GM12878 (cell line): ENCODE results near the gene HAO2. TPM values are rescaled to one million over a fixed set of nuclear protein-coding genes. Genes with fewer than 3 reads are reported as not detected.

Experiments used
- ATAC-seq: fragments of 200-7000 bp; cut with Tn5 transposase; 3 replicates; pipeline ENCODE4 v1.9.1; 2020; ENCODE audit warnings: mild to moderate bottlenecking, moderate library complexity
- BruUV-seq: library from RNA; stranded (reverse); fragments of 400-500 nt; replicated peaks from 2 replicates; lab custom pipeline; 2021; lab: Mats Ljungman, UMichigan
- CTCF ChIA-PET: fragments of 300-600 bp; sonication (Branson Sonifier 250); formaldehyde crosslinking; extraction: SDS; loops from one replicate; lab custom pipeline; 2021; ENCODE audit warnings: inconsistent platforms; lab: Yijun Ruan, JAX
- POLR2A ChIA-PET: fragments of 350-600 bp; formaldehyde crosslinking; extraction: SDS; loops from one replicate; lab custom pipeline; 2021; ENCODE audit warnings: inconsistent platforms; lab: Charles Lee
- RAD21 ChIA-PET: fragments of 300-600 bp; sonication (Branson Sonifier 250); formaldehyde crosslinking; loops from one replicate; lab custom pipeline; 2023; ENCODE audit warnings: antibody characterized with exemption; ENCODE audit not compliant: unreplicated experiment; lab: Charles Lee
- SMC1A ChIA-PET: fragments of 300-600 bp; sonication (Branson Sonifier 250); formaldehyde crosslinking; loops from one replicate; lab custom pipeline; 2023; ENCODE audit not compliant: unreplicated experiment, uncharacterized antibody; lab: Charles Lee
- DNase-seq: peaks from one replicate; pipeline ENCODE4 v3.0.0-alpha.2; 2011; ENCODE audit warnings: low read depth, low spot score
- FAIRE-seq: peaks from 3 replicates; lab custom pipeline; 2011; peaks lifted over from hg19 to GRCh38; lab: Jason Lieb, UNC
- H2AFZ ChIP-seq: 2 replicates; pipeline ENCODE4 v1.6.0; 2011; ENCODE audit warnings: low read depth, low read length, control low read depth; ENCODE audit not compliant: control insufficient read depth
- H3K27ac ChIP-seq: 2 replicates; pipeline ENCODE4 v1.5.1; 2011; ENCODE audit warnings: control low read depth; ENCODE audit not compliant: control insufficient read depth, insufficient read depth
- H3K27me3 ChIP-seq, 2 experiments: replicated peaks in 1 of 2; 2 replicates each; pipeline versions ENCODE4 v1.6.0 to v1.6.1; 2011; ENCODE audit warnings: low read length in 1 of 2; ENCODE audit not compliant: control insufficient read depth in 2 of 2, insufficient read depth in 2 of 2
- H3K36me3 ChIP-seq, 2 experiments: 2 replicates each; pipeline ENCODE4 v1.5.1; 2011; ENCODE audit warnings: low read length in 1 of 2; ENCODE audit not compliant: control insufficient read depth in 2 of 2, insufficient read depth in 2 of 2
- H3K4me1 ChIP-seq: 2 replicates; pipeline ENCODE4 v1.6.1; 2011; ENCODE audit warnings: mild to moderate bottlenecking, low read length, moderate library complexity, mixed read lengths; ENCODE audit not compliant: control insufficient read depth, insufficient read depth
- H3K4me2 ChIP-seq: 2 replicates; pipeline ENCODE4 v1.6.0; 2011; ENCODE audit warnings: control low read depth; ENCODE audit not compliant: control insufficient read depth, insufficient read depth
- H3K4me3 ChIP-seq: fragments of 200-600 bp; sonication (generic); 2 replicates; pipeline ENCODE4 v1.5.1; 2016
- H3K79me2 ChIP-seq: 2 replicates; pipeline ENCODE4 v1.6.0; 2011; ENCODE audit warnings: low read length; ENCODE audit not compliant: control insufficient read depth, insufficient read depth
- H3K9ac ChIP-seq: 2 replicates; pipeline ENCODE4 v1.8.0; 2011; ENCODE audit warnings: low read length, control low read depth, mixed read lengths; ENCODE audit not compliant: control insufficient read depth, insufficient read depth
- H3K9me3 ChIP-seq: replicated peaks from 3 replicates; pipeline ENCODE4 v1.5.1; 2011; ENCODE audit warnings: mild to moderate bottlenecking, low read length; ENCODE audit not compliant: control insufficient read depth, insufficient read depth
- H4K20me1 ChIP-seq: 2 replicates; pipeline ENCODE4 v1.6.0; 2011; ENCODE audit not compliant: control insufficient read depth, insufficient read depth
- CBX5 ChIP-seq: sonication (generic); IDR thresholded peaks from 2 replicates; pipeline ENCODE4 v1.6.1; 2016; ENCODE audit warnings: low read depth, moderate library complexity, mild to moderate bottlenecking, inconsistent platforms
- CHD2 ChIP-seq: IDR thresholded peaks from 2 replicates; pipeline ENCODE4 v1.6.1; 2011; ENCODE audit warnings: low read depth, low read length, improper control_type of control experiment, borderline replicate concordance
- CREM ChIP-seq: IDR thresholded peaks from 2 replicates; pipeline ENCODE4 v1.6.1; 2014; ENCODE audit warnings: antibody characterized with exemption, low read depth
- FOXM1 ChIP-seq: IDR thresholded peaks from 2 replicates; pipeline ENCODE4 v1.6.1; 2012; ENCODE audit warnings: low read depth, mild to moderate bottlenecking, inconsistent platforms, low read length, moderate library complexity
- GABPA ChIP-seq: IDR thresholded peaks from 2 replicates; pipeline ENCODE4 v1.6.1; 2014; ENCODE audit warnings: antibody characterized with exemption, low read depth, mild to moderate bottlenecking, inconsistent platforms
- KDM1A ChIP-seq: fragments of 200-600 bp; sonication (generic); IDR thresholded peaks from 2 replicates; pipeline ENCODE4 v1.6.1; 2016; ENCODE audit warnings: borderline replicate concordance
- MEF2A ChIP-seq: IDR thresholded peaks from 2 replicates; pipeline ENCODE4 v1.6.1; 2011; ENCODE audit warnings: low read depth, mild to moderate bottlenecking, low read length, moderate library complexity; ENCODE audit not compliant: insufficient read depth
- MTA3 ChIP-seq: IDR thresholded peaks from 2 replicates; pipeline ENCODE4 v1.6.1; 2012; ENCODE audit warnings: low read length, inconsistent platforms, borderline replicate concordance
- MYB ChIP-seq: fragments of 150-350 bp; IDR thresholded peaks from 2 replicates; pipeline ENCODE4 v1.6.1; 2014; ENCODE audit warnings: mild to moderate bottlenecking, low read depth, low read length, borderline replicate concordance
- MYC ChIP-seq: IDR thresholded peaks from 2 replicates; pipeline ENCODE4 v1.6.1; 2011; ENCODE audit warnings: mild to moderate bottlenecking, low read length, moderate library complexity, inconsistent platforms; ENCODE audit not compliant: insufficient read depth, insufficient replicate concordance, insufficient read length, severe bottlenecking
- NFYB ChIP-seq: IDR thresholded peaks from 2 replicates; pipeline ENCODE4 v1.6.1; 2011; ENCODE audit warnings: low read depth, mild to moderate bottlenecking, low read length, improper control_type of control experiment, moderate library complexity; ENCODE audit not compliant: insufficient read depth
- RAD21 ChIP-seq: IDR thresholded peaks from 2 replicates; pipeline ENCODE4 v1.6.1; 2011; ENCODE audit warnings: mild to moderate bottlenecking, low read depth, low read length, moderate library complexity; ENCODE audit not compliant: insufficient read depth
- RBBP5 ChIP-seq: fragments of 200-600 bp; sonication (generic); conservative IDR thresholded peaks from 2 replicates; pipeline ENCODE4 v1.6.1; 2016
- RCOR1 ChIP-seq: conservative IDR thresholded peaks from 2 replicates; pipeline ENCODE4 v1.6.1; 2012; ENCODE audit warnings: low read depth, low read length, improper control_type of control experiment
- RELB ChIP-seq: fragments of 450-650 bp; IDR thresholded peaks from 2 replicates; pipeline ENCODE4 v1.6.1; 2017; ENCODE audit warnings: low read depth, mild to moderate bottlenecking, moderate library complexity
- REST ChIP-seq: IDR thresholded peaks from 2 replicates; pipeline ENCODE4 v1.6.1; 2012; ENCODE audit warnings: mild to moderate bottlenecking, low read depth, low read length
- TCF3 ChIP-seq: IDR thresholded peaks from 2 replicates; pipeline ENCODE4 v1.6.1; 2012; ENCODE audit warnings: low read depth, mild to moderate bottlenecking, low read length, borderline replicate concordance; ENCODE audit not compliant: insufficient read depth
- YBX1 ChIP-seq: fragments of 450-650 bp; IDR thresholded peaks from 2 replicates; pipeline ENCODE4 v1.6.1; 2016; ENCODE audit warnings: antibody characterized with exemption
- ZNF622 ChIP-seq: fragments of 450-650 bp; IDR thresholded peaks from 2 replicates; pipeline ENCODE4 v1.6.1; 2017; ENCODE audit warnings: mild to moderate bottlenecking, inconsistent platforms
- in situ Hi-C: fragments of 300-500 bp; cut with MboI; formaldehyde crosslinking; loops from 9 replicates; pipeline ENCODE4 v1.14.3; 2018; ENCODE audit warnings: mixed read lengths
- intact Hi-C: fragments of 100-400 bp; cut with micrococcal nuclease; formaldehyde crosslinking; loops from one replicate; pipeline ENCODE4 v1.14.2; 2022; ENCODE audit not compliant: unreplicated experiment
- polyA plus RNA-seq, 11 experiments: library from polyadenylated mRNA; depleted of rRNA in 4 of 11; unstranded in 6 of 11; stranded (reverse) in 5 of 11; fragments of >200 nt; fragmentation: Nextera tagmentation in 4 of 11; fragmentation: Illumina TruSeq in 1 of 11; extraction: Ambion mirVana in 4 of 11; extraction: Trizol in 1 of 11; gene quantifications; 1 replicate in 1 of 11; 2 replicates in 10 of 11; pipeline versions ENCODE4 v1.2.1 to v1.2.3, GENCODE V29; 2011 to 2016; ENCODE audit warnings: inconsistent platforms in 2 of 11, missing spikeins in 2 of 11, low read depth in 1 of 11
- total RNA-seq, 4 experiments: library from RNA; depleted of rRNA in 3 of 4; stranded (reverse); fragments of >200 nt in 3 of 4; fragmentation: Illumina TruSeq in 1 of 4; extraction: Trizol in 1 of 4; gene quantifications; 2 replicates each; pipeline versions ENCODE4 v1.2.1 to v1.2.3, GENCODE V29; 2013 to 2021

The HAO2 gene
- total and polyA plus RNA-seq, 10 of the 15 experiments (the other 5 are each of a cell fraction or from before 2014, with no cell fraction given): not detected

GRCh38 chr1:119338757-119339156 is 29.8 kb upstream of the HAO2 start (continued):
- no peak for TF ChIP-seq RBBP5
- no peak for TF ChIP-seq REST
- no peak for TF ChIP-seq MEF2A

- ChIA-PET POLR2A (interaction anchor here (1.0 kb wide), 1 partner anchor 24 kb away, joined by 3 read pairs; no protein-coding TSS in a partner anchor), SMC1A (interaction anchor here (1.2 to 1.3 kb wide), 2 partner anchors 13 to 45 kb away, joined by 3 read pairs; no protein-coding TSS in a partner anchor), CTCF (no interaction called here), RAD21 (interaction anchor here (1.2 to 1.5 kb wide), 2 partner anchors 17 to 19 kb away, joined by 4 to 8 read pairs; no protein-coding TSS in a partner anchor)
- in situ Hi-C loops: no loop called here
- H3K27ac ChIP-seq: no peak overlapping the region
- no TSS peak for BruUV-seq
- no peak overlapping the region for H3K4me2 ChIP-seq
- no peaks in the 10 kb centered on the region for H3K79me2 ChIP-seq
- no peak overlapping the region for H3K9ac ChIP-seq
- no peaks in the 10 kb centered on the region for H4K20me1 ChIP-seq
- no peaks in the 10 kb centered on the region for H3K9me3 ChIP-seq
- no peak for DNase-seq
- no peak for FAIRE-seq
- peak; percentile 56 for ATAC-seq
- no peak overlapping the region for H2AFZ ChIP-seq
- intact Hi-C loops: no loop called here
- H3K4me3 ChIP-seq: no peak overlapping the region
- no peaks in the 10 kb centered on the region for H3K36me3 ChIP-seq
- H3K27me3 ChIP-seq: no peaks in the 10 kb centered on the region
- no peaks in the 10 kb centered on the region for H3K4me1 ChIP-seq
- TF ChIP-seq CREM: no peak
- no peak for TF ChIP-seq MYC
- TF ChIP-seq RCOR1: no peak
- TF ChIP-seq MTA3: no peak
- no peak for TF ChIP-seq FOXM1
- no peak for TF ChIP-seq GABPA
- no peak for TF ChIP-seq NFYB
- no peak for TF ChIP-seq CBX5
- no peak for TF ChIP-seq RAD21
- TF ChIP-seq TCF3: no peak
- no peak for TF ChIP-seq CHD2
- TF ChIP-seq YBX1: no peak
- TF ChIP-seq RELB: no peak
- TF ChIP-seq ZNF622: no peak
- TF ChIP-seq KDM1A: no peak
- TF ChIP-seq MYB: no peak
Observed at GRCh38 chr1:119340861-119341261, 27.7 kb upstream of the HAO2 start.
